ENCODE measurements around the gene BARX1.

The BARX1 gene

DNA sequence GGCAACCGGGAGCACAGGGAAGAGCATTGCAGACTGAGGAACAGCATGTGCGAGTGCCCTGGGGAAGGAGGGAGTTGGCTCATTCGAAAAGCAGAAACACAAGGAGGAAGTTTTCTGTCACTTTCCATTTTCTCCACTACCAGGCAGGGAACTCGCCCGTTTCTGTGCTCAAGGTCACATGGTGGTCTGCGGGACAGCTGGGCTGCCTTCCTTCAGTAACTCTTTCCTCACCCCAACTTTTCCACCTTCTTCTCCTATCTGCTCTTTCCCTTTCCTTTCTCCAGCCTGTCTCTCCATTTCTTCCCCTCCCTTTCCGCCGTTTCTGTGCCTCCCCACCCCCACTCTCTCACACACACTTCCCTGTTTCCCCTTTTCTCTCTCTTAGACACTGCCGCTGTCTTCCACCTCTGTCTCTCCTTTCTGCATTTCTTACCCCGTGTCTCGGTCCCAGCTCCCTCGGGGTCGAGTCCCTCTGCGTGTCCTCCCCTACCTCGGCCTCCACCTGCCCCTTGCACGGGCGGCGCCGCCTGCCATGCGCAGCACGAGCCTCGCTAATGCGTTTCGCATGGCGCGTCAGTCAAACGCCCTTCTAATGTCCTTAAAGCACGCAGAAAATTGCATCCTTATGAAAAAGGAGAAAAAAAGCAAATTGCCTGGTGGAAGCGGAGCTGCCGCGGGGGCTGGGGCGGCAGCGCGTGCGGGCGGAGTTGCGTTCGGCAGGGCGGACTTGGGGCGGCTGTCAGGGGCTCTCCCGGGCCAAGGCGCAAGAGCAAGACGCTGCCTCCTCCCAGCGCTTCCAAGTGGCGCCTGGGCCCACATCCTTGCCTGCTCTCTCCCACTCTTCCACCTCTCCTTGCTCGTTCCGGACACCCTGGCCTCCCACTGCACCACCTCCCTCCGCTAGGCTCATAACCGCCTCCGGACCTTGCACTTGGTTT is 9.5 kb downstream of the BARX1 start:
- no peak overlapping the region for H3K9ac ChIP-seq (ENCODE audit: low read length)
- H2AFZ ChIP-seq (ENCODE audit: low read depth, low read length, severe bottlenecking) = no peak overlapping the region
- H3K27me3 ChIP-seq (ENCODE audit: low read length) = no peaks in the 10 kb centered on the region
- no peaks in the 10 kb centered on the region for H3K9me2 ChIP-seq (replicated peaks; ENCODE audit: insufficient read depth, low read length)
- H3K4me3 ChIP-seq (ENCODE audit: insufficient read depth, low read length, poor library complexity, severe bottlenecking) = no peak overlapping the region
- no peak overlapping the region for H3K27ac ChIP-seq (ENCODE audit: low read depth, low read length)
- no peaks in the 10 kb centered on the region for H3K79me2 ChIP-seq (ENCODE audit: insufficient read depth, low read length)
- no peaks in the 10 kb centered on the region for H3F3A ChIP-seq (ENCODE audit: insufficient read depth)
- H3K4me2 ChIP-seq (ENCODE audit: low read depth, low read length, poor library complexity, severe bottlenecking) = no peak overlapping the region
- no peaks in the 10 kb centered on the region for H3K36me3 ChIP-seq (ENCODE audit: low read length)
- no peaks in the 10 kb centered on the region for H4K20me1 ChIP-seq (ENCODE audit: low read depth, low read length)
- no peaks in the 10 kb centered on the region for H3K9me3 ChIP-seq (ENCODE audit: insufficient read depth, low read length)
- no peak for TF ChIP-seq EZH2phosphoT487 (conservative IDR thresholded peaks at IDR 0.05; ENCODE audit: low read length)
- TF ChIP-seq, protein P1, sequence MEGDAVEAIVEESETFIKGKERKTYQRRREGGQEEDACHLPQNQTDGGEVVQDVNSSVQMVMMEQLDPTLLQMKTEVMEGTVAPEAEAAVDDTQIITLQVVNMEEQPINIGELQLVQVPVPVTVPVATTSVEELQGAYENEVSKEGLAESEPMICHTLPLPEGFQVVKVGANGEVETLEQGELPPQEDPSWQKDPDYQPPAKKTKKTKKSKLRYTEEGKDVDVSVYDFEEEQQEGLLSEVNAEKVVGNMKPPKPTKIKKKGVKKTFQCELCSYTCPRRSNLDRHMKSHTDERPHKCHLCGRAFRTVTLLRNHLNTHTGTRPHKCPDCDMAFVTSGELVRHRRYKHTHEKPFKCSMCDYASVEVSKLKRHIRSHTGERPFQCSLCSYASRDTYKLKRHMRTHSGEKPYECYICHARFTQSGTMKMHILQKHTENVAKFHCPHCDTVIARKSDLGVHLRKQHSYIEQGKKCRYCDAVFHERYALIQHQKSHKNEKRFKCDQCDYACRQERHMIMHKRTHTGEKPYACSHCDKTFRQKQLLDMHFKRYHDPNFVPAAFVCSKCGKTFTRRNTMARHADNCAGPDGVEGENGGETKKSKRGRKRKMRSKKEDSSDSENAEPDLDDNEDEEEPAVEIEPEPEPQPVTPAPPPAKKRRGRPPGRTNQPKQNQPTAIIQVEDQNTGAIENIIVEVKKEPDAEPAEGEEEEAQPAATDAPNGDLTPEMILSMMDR (IDR thresholded peaks at IDR 0.05; ENCODE audit: insufficient read depth, low read length, poor library complexity, severe bottlenecking) = no peak

DNA sequence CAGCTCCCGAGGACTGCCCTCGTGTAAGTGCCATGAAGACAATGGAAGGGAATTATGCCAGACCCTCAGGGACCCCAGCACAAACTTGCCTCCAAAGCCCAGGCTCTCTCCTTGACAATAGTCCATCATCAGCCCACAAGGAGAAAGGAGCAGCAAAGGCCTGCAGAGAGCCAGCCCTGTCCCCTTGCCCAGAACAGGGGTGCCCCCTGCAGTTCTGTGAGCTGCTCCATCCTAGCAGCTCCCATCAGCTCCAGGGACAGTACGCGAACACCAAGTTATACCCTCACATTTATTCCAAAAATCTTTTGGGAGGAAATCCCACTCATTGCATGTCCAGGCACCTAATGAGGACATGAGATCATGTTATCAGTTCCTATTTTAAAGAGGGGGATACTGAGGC is 11.1 kb downstream of the BARX1 start:
- H3K36me3 ChIP-seq (ENCODE audit: low read length) = no peaks in the 10 kb centered on the region
- TF ChIP-seq, protein P1 (IDR thresholded peaks at IDR 0.05; ENCODE audit: insufficient read depth, low read length, poor library complexity, severe bottlenecking) = peak; percentile 11
- no peak for TF ChIP-seq EZH2phosphoT487 (conservative IDR thresholded peaks at IDR 0.05; ENCODE audit: low read length)

DNA sequence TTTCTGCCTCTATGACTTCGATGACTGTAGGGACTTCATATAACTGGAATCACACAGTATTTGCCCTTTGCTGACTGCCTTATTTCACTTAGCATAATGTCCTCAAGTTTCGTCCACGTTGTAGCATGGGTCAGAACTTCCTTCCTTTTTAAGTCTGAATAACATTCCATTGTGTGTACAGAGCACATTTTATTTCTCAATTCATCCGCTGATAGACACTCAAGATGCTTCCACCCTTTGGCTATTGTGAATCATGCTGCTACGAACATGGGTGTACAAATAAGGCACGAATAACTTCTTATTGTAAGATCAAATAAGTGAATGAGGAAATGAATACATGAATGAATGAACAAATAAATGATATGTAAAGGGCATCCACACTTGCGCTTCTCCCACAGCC is 13.0 kb downstream of the BARX1 start:
- Histone ChIP-seq H3K36me3 (ENCODE audit: low read length) (no peaks in the 10 kb centered on the region), H2AFZ (ENCODE audit: low read depth, low read length, severe bottlenecking) (no peak overlapping the region), H3F3A (ENCODE audit: insufficient read depth) (no peaks in the 10 kb centered on the region), H3K4me3 (ENCODE audit: insufficient read depth, low read length, poor library complexity, severe bottlenecking) (no peak overlapping the region), H3K27ac (ENCODE audit: low read depth, low read length) (no peak overlapping the region), H3K4me2 (ENCODE audit: low read depth, low read length, poor library complexity, severe bottlenecking) (no peak overlapping the region), H3K27me3 (ENCODE audit: low read length) (no peaks in the 10 kb centered on the region), H3K9me2 (replicated peaks; ENCODE audit: insufficient read depth, low read length) (no peaks in the 10 kb centered on the region), H3K9ac (ENCODE audit: low read length) (no peak overlapping the region), H3K9me3 (ENCODE audit: insufficient read depth, low read length) (no peaks in the 10 kb centered on the region), H4K20me1 (ENCODE audit: low read depth, low read length) (no peaks in the 10 kb centered on the region), H3K79me2 (ENCODE audit: insufficient read depth, low read length) (no peaks in the 10 kb centered on the region)
- TF ChIP-seq, protein P1 (IDR thresholded peaks at IDR 0.05; ENCODE audit: insufficient read depth, low read length, poor library complexity, severe bottlenecking) = no peak
- no peak for TF ChIP-seq EZH2phosphoT487 (conservative IDR thresholded peaks at IDR 0.05; ENCODE audit: low read length)

More for the DNA sequence above, 11.1 kb downstream of the BARX1 start:
- Histone ChIP-seq H3K27me3 (ENCODE audit: low read length) (no peaks in the 10 kb centered on the region), H3K4me2 (ENCODE audit: low read depth, low read length, poor library complexity, severe bottlenecking) (no peak overlapping the region), H3K79me2 (ENCODE audit: insufficient read depth, low read length) (no peaks in the 10 kb centered on the region), H4K20me1 (ENCODE audit: low read depth, low read length) (no peaks in the 10 kb centered on the region), H2AFZ (ENCODE audit: low read depth, low read length, severe bottlenecking) (no peak overlapping the region), H3K27ac (ENCODE audit: low read depth, low read length) (no peak overlapping the region), H3K9me2 (replicated peaks; ENCODE audit: insufficient read depth, low read length) (no peaks in the 10 kb centered on the region), H3K9ac (ENCODE audit: low read length) (no peak overlapping the region), H3K4me3 (ENCODE audit: insufficient read depth, low read length, poor library complexity, severe bottlenecking) (no peak overlapping the region), H3K9me3 (ENCODE audit: insufficient read depth, low read length) (no peaks in the 10 kb centered on the region), H3F3A (ENCODE audit: insufficient read depth) (no peaks in the 10 kb centered on the region)
